Breast epithelium (tissue), 3 donors: ENCODE results near the gene GCSH.

Source experiments
- CTCF ChIP-seq, 3 donors: fragments of 450-650 bp; IDR thresholded peaks; one replicate each; pipeline ENCODE4 v1.5.1; 2016 to 2017; ENCODE audit warnings: antibody characterized with exemption in 3 of 3, mild to moderate bottlenecking in 3 of 3, moderate library complexity in 3 of 3
- POLR2A ChIP-seq: fragments of 450-650 bp; IDR thresholded peaks from one replicate; pipeline ENCODE4 v1.6.1; 2016; ENCODE audit warnings: antibody characterized with exemption, mild to moderate bottlenecking, moderate library complexity
- POLR2AphosphoS5 ChIP-seq, 3 donors: sonication (generic); formaldehyde crosslinking; IDR thresholded peaks; one replicate each; pipeline ENCODE4 v1.6.1; 2017; ENCODE audit warnings: antibody characterized with exemption in 3 of 3

- TF ChIP-seq CTCF (IDR thresholded peaks at IDR 0.05) (no peak), POLR2A (no peak), POLR2AphosphoS5 (IDR thresholded peaks at IDR 0.05) (no peak)
Measured at GRCh38 chr16:81076566-81077075, 19.6 kb downstream of the GCSH start.
